ENCODE measurements around the gene PSTPIP2. TPM values are rescaled to one million over a fixed set of nuclear protein-coding genes. Genes with fewer than 3 reads are reported as not detected.

Gene PSTPIP2
- total RNA-seq, 2 donors from 2014 or later, result 3.0 to 3.8 TPM

GRCh38 chr18:45958027-45958426 is 114.0 kb downstream of the PSTPIP2 start:
- Histone ChIP-seq H3K36me3 (peaks cover 6% of the 10 kb centered on the region), H3K4me1 (no peaks in the 10 kb centered on the region), H3K9me3 (no peaks in the 10 kb centered on the region), H3K27me3 (no peaks in the 10 kb centered on the region), H3K9ac (ENCODE audit: low read depth in 2 of 2, low read length in 2 of 2) (no peak overlapping the region), H3K27ac (no peak overlapping the region), H3K4me3 (no peak overlapping the region)
- no peak for DNase-seq
- intact Hi-C loops (cut with DNase I), result no loop called here
- no peak for TF ChIP-seq CTCF (IDR thresholded peaks at IDR 0.05)

GRCh38 chr18:45957100-45957499 is 115.0 kb downstream of the PSTPIP2 start:
- Histone ChIP-seq H3K4me1 (no peaks in the 10 kb centered on the region), H3K4me3 (no peak overlapping the region), H3K27me3 (no peaks in the 10 kb centered on the region), H3K9me3 (no peaks in the 10 kb centered on the region), H3K36me3 (peaks cover 6% of the 10 kb centered on the region), H3K9ac (ENCODE audit: low read depth in 2 of 2, low read length in 2 of 2) (no peak overlapping the region), H3K27ac (no peak overlapping the region)
- intact Hi-C loops (cut with DNase I), result no loop called here
- no peak for TF ChIP-seq CTCF (IDR thresholded peaks at IDR 0.05)
- no peak for DNase-seq

GRCh38 chr18:45954070-45954934 is 117.8 kb downstream of the PSTPIP2 start:
- intact Hi-C loops (cut with DNase I), result no loop called here
- Histone ChIP-seq H3K27me3 (no peaks in the 10 kb centered on the region), H3K9ac (ENCODE audit: low read depth in 2 of 2, low read length in 2 of 2) (no peak overlapping the region), H3K9me3 (no peaks in the 10 kb centered on the region), H3K27ac (no peak overlapping the region), H3K4me3 (no peak overlapping the region), H3K36me3 (peaks cover 10% of the 10 kb centered on the region), H3K4me1 (no peaks in the 10 kb centered on the region)
- no peak for TF ChIP-seq CTCF (IDR thresholded peaks at IDR 0.05)
- DNase-seq, result no peak

- H3K9ac ChIP-seq (ENCODE audit: low read depth in 2 of 2, low read length in 2 of 2), result no peak overlapping the region
Measured at GRCh38 chr18:45951016-45951714, 120.9 kb downstream of the PSTPIP2 start.

GRCh38 chr18:45945669-45946068 is 126.4 kb downstream of the PSTPIP2 start:
- H3K27me3 ChIP-seq, result no peaks in the 10 kb centered on the region
- peaks cover 24% of the 10 kb centered on the region for H3K36me3 ChIP-seq
- H3K9me3 ChIP-seq, result no peaks in the 10 kb centered on the region
- H3K4me3 ChIP-seq, result no peak overlapping the region
- H3K27ac ChIP-seq, result no peak overlapping the region
- no peak for TF ChIP-seq CTCF (IDR thresholded peaks at IDR 0.05)
- no peak overlapping the region for H3K9ac ChIP-seq (ENCODE audit: low read depth in 2 of 2, low read length in 2 of 2)
- no peaks in the 10 kb centered on the region for H3K4me1 ChIP-seq
- intact Hi-C loops (cut with DNase I), result no loop called here
- DNase-seq, result no peak

More at GRCh38 chr18:45951016-45951714, 120.9 kb downstream of the PSTPIP2 start:
- Histone ChIP-seq H3K27me3 (no peaks in the 10 kb centered on the region), H3K36me3 (peaks cover 17% of the 10 kb centered on the region), H3K27ac (no peak overlapping the region), H3K4me3 (no peak overlapping the region), H3K9me3 (no peaks in the 10 kb centered on the region), H3K4me1 (no peaks in the 10 kb centered on the region)
- no peak for TF ChIP-seq CTCF (IDR thresholded peaks at IDR 0.05)
- DNase-seq, result no peak
- intact Hi-C loops (cut with DNase I), result no loop called here
